Measurements from ENCODE around the gene HAUS6.

- no peak for TF ChIP-seq CTCF (IDR thresholded peaks at IDR 0.05; ENCODE audit: low read depth, low read length, poor library complexity, severe bottlenecking)
- TF ChIP-seq EZH2phosphoT487 (IDR thresholded peaks at IDR 0.05; ENCODE audit: borderline replicate concordance, low read length), result no peak
Observed at GRCh38 chr9:19074229-19074628, 28.5 kb downstream of the HAUS6 start.
